ENCODE results near the gene FAM240A.
"Not testable (repeated sequence)": the region's sequence is repeated elsewhere in the genome, so short reads cannot be mapped to it uniquely, and the experiment has no call there.

FAM240A gene

DNA sequence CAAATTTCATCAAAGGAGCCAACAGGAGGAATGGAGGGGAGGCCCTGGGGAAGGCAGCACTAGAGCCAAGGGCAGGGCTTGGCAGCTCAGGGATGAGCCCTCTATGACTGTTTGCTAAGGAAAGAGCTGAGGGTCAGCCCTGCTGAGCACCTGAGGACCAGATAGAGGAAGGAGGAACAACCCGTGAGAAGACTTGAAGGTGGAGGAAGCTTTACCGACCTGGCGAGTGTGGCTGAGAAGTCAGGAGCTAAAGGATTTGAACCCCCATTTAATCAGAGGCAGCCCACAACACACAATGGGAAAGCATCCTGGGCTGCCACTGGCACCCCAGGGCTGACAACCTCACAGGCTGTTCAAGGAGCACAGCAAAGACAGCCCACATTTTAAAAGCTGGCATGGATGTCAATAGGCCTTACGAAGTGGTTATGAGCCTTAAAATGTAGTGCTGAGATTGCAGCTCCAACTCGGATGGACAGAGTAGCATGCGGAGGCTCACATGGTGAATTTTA is 25.5 kb upstream of the FAM240A start:
- no peak for DNase-seq (ENCODE audit: low spot score)

DNA sequence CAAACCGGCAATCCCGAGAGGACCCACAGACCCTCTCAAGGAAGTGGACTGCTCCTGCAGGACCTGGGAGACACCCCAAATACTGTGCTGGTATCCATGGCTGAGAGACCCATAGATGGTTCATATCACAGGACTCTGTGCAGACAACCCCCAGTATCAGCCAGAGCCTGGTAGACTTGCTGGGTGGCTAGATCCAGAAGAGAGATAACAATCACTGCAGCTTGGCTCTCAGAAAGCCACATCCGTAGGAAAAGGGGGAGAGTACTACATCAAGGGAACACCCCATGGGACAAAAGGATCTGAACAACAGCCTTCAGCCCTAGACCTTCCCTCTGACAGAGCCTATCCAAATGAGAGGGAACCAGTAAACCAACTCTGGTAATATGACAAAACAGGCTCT is 25.1 kb upstream of the FAM240A start:
- DNase-seq (ENCODE audit: low spot score) = not testable (repeated sequence)

DNA sequence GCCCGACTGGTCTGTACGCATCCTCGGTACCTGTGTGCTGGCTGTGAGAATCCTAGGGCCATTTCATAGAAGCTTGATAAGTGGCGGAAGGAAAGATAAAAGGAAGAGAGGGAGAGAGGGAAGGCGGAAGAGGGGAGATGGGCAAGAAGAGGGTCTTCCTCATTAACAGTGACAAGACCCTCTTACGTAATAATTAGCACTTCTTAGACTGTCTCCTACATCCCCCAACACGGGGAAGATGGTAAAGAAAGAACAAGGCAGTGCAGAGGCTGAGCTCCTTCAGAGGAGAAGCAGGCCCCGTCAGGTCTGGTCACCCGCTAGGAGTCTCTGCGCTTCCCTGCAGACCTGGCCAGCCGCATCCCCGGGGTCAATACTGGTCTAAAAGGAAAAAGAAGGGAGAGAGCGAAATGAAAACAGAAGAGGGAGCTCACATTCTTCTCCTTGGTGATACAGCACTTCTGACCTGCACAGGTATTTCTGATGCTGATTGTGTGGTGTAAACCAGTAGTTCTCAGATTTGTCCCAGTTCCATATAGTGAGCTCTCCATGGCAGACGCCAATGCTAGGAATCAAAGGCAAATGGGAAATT is 19.0 kb upstream of the FAM240A start:
- no peak for DNase-seq (ENCODE audit: low spot score)

DNA sequence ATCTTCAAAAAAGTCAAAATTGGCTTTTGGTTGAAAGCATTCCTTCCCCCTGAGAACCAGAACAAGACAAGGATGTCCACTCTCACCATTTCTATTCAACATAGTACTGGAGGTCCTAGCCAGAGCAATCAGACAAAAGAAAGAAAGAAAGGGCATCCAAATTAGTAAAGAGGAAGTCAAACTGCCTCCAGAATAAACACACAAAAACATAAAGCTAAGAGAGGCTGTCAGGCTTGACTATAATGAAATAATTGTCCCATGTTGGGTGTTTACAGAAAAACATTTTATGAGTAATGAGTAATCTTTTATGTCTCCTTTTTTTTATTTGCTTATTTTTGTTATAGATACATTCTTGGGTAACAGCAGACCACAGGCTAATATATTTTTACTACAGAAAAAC is 18.3 kb upstream of the FAM240A start:
- DNase-seq (ENCODE audit: low spot score) = no peak

DNA sequence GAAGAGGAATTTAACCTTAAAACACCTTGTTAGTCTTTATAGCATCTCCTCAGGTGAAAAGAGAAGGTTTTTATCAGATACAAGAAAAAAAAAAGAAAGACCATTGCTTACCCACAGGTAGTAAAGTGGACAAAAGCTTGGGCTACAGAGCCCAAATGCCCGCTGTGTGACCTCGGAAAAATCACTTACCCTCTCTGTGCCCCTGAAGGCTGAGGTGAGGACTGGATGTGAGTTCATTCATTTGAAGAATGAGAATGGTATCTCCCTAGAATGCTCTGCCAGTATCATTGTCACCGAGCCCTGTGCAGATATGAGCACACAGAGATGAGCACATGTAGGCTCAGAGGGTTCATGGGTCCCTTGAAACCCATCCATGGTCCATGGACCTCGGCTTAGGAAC is 17.6 kb upstream of the FAM240A start:
- DNase-seq (ENCODE audit: low spot score) = no peak

DNA sequence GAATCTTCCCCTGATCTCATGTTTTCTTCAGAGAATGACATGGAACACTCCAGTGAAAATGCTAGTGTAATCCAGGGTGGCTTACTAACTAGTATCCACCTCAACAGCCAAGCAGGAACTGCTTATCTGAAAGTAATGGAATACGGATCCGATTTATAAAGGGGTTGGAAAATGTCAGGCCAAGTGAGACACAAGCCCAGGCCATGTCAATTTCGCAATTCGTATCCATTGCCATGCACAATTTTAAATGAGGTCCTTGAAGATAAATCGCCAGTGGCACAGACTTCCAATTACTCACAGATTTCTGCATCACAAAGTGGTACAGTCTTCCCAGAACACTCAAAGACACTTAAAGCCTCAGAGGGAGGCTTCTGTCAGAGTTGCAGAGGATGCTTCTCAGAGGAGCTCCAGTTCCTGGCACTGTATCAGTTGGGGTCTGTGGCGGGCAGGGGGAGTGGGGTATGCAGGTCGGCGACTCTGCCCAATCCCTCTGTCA is 16.5 kb upstream of the FAM240A start:
- no peak for DNase-seq (ENCODE audit: low spot score)

DNA sequence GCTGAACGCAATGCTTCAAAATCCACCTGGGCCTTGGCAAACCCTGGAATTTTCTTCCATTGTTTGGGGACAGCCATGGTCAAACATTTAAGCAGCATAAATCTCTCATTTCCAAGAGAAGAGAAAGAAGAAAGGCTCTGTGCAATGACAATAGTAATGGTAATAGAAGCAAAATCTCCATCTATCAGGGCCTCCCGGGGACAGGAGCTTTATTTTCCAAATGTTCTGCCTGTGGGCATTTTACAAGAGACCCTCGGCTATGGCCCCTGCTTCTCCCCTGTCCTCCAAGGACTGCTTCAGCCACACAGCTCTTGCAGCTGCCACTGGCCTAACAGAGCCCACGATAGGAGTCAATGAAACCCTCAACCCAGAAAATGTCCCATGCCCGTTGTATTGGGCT is 12.7 kb upstream of the FAM240A start:
- DNase-seq (ENCODE audit: low spot score) = no peak

DNA sequence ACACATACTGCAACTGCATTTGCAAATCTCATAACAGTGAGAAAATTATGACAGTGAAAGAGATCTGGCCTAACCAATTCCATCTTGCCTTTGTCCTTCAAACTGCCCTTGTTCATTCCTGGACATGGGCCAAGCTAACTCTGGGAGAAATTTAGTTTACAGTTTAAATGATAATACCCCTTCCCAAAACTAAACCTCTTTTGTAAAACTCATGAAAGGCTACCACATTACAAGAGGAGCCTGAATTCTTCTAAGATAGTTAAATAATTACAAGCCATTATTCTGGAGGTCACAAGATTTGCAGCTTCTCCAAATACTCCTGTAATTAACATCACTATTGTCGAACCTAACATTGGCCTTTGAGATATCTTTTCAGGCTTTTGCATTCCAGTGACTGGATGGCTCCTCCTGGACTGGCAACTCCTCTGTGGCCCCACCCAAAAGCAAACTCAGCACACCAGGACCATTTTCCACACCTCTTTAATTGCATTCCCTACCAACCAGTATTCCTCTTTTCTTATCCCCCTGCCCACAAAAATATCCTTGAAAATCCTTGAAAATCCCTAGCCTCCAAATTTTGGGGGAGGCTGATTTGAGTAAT is 8.8 kb upstream of the FAM240A start:
- no peak for DNase-seq (ENCODE audit: low spot score)

DNA sequence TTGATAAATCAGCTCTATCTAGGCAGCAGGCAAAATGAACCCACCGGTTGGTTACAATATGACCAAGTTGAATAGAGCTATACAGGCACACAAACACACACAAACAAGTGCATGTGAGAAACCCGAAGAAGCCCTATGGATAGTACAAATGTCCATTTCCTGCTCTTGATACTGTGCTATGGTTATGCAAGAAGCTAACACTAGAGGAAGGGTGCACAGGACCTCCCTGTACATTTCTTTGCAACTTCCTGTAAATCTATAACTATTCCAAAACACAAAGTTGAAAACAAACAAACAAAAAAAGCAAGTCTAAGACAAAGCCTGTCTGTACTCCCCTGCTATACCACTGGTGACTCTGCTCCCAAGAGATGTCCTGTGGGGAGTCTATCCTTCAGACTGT is 8.2 kb upstream of the FAM240A start:
- DNase-seq (ENCODE audit: low spot score) = no peak

DNA sequence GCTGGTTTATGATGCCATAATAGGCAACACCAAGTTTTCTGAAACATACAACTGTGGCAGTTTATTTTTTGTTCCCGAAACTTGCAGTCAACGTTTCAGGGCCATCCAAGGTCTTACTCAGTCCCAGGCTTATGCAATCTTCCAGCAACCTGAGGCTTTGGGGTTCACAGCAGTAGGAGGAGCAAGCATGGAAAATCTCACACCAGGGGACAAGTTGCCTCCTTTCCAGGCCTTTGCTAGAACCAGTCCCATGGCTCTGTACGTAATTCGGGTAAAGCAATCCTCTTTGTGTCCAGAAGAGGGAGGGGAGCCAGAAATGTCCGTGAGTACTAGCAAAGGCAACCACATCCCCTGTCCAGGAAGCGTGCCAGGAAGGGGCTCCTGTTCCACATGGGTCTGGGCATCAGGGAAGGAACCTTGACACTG is 4.7 kb upstream of the FAM240A start:
- no peak for DNase-seq (ENCODE audit: low spot score)

DNA sequence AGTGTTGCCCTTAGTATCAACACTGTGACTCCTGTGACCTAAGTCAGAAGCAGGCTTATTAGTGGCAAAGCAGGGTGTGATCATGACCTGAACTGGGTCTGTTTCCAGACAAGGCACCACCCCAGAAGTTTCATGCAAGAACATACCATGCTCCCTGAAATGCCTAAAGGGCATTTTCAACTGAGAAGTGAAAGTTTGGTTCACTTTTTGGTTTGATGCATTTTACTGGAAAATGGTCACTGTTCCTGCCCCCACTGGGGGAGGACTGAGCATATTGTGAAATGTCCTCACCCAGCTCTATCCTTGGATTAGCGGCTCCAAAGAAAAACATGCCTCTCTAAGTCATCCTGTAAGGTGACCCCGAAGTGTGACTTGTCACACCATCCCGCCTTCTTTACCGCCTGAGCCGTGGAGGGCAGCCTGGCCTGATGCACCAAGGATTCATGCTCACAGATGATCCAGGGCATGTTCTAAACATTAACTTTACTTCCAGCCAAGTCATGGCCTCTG is 3.1 kb upstream of the FAM240A start:
- no peak for DNase-seq (ENCODE audit: low spot score)

DNA sequence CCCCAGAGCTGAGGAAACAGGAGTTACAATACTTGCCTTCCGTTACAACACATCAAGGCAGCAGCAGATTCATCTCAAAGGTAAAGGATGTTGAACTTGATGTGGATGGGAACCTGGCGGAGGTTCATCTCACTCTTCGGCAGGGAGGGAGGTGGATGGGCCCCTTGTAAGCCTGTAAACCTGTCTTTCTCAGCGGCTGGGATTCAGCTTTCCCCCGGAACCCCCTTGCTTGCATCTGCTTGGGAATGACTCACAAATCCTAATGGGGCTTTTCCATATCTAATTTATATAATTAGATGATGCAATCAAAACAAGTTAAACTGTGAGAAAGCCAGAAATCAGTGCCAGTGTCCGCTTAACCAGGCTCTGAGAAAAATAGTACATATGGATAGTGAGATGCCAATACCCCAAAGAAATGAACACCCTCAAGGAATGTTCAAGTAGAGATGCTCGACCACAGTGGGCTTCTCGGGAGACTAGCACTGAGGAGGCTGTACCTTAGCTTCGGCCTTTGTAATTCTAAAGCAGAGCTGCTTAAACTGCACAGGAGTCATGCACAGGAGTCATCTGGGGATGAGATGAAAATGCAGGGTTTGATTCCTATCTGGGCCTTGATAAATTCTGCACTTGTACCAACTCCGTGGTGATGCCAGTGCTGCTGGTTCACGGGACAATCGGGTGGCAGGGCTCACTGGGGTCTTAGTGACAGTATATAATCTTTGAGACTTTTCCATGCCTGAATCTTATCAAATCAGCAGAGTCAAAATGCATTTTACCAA is 2.2 kb upstream of the FAM240A start:
- DNase-seq (ENCODE audit: low spot score) = no peak

DNA sequence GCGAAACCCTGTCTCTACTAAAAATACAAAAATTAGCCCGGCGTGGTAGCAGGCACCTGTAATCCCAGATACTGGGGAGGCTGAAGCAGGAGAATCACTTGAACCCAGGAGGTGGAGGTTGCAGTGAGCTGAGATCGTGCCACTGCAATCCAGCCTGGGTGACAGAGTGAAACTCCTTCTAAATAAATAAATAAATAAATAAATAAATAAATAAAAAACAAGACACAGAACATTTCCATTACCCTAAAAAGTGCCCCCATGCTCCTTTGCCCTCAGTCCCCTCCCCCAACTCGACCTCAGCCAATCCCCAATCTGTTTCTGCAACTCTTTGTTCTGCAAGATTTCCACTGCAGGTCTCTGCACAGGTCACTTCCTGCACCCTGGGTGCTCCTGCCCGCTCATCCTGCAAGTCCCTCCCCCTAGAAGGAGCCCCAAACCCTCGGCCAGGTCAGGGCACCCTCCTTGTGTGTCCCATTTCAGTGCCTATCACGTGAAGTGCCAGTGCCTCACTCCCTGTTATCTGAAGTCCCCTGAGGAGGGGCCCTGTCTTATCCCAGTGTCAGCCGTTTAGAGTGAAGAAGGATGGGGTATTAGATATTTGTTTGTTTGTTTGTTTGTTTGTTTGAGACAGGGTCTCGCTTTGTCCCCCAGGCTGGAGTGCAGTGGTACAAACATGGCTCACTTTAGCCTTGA is 1.1 kb downstream of the FAM240A start:
- no peak for DNase-seq (ENCODE audit: low spot score)

DNA sequence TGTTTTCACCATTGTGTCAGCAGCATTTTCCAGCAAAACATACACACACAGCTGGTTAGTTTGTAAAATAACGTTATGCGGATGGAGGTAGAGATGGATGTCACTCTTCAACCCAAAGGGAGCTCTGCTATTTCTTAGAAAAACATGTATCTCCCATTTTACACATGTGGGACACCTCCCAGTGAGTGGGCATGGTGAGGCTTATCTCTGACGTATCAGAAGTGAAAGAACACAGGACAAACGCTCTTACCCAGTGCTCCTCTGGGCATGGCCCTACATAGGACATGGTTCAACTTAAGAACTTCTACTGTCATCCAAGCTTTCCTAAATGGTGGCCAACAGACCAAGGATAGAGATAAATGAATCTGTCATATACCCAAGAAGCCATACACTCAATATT is 2.1 kb downstream of the FAM240A start:
- DNase-seq (ENCODE audit: low spot score) = no peak

DNA sequence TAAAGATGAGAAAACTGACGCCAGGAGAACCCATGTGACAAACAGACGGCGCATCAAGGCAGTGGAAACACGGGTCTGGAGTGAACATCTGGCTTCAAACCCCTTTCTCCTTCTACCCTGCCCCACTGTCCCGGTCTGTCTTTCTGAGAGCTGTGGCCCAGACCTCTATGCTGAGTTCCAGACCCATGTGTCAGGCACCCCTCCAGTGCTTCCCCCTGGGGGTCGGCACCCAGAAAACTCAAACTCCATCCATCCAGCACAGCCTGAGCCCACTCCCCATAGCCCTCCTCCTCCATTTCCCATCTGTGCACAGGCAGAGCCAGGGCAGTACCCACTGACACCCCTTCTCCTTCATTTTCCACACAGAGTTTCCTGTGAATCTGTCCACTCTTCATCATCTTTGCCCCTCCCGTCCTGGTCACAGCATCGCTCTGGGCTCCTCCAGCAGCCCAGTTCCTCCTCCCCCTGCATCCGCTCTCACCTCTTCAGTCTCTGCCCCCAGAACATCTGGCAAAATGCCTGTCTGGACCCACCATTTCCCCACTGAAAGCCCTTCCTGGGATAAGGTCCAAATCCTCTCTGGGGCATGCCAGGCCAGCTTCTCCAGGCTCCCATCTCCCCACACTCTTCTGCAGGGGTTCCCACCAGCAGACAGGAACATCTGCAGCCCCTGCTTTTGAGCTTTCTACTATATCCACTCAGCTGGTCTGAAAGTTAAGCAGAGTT is 2.9 kb downstream of the FAM240A start:
- no peak for DNase-seq (ENCODE audit: low spot score)

DNA sequence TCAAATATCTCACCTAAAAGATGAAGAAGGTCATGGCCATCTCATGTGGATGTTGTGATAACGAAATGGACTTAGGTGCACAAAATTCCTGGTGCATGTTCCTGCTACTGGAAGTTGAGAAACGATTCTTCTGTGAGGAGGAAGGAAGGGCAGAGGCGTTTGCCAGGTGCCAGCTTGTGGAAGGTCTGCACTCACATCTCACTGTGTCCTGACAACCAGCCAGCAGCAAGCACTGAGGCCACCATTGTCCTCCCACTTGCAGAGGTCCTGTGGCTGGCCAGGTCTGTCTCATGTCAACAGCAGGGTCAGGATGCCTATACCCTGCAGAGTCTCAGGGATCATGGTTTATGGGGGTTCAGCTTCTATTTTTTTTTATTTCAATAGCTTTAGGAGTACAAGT is 3.7 kb downstream of the FAM240A start:
- no peak for DNase-seq (ENCODE audit: low spot score)

DNA sequence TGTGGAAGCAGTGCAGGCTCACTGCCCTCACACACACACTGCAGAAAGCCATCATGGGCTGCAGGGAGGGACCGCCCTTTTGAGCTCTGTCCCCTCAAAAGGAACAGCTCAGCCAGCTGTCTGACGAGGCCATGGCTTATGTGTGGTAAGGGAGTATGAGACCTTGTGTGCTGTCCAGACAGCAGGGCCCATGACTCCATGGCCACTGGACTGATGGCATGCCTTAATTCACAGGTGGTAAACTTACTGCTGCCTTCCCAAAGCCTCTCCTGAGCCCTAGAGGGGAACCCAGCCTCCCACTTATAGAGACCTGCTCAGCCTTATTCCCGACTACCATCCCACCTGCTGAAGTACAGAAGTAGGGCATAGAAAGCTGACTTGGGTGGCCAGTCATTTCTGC is 5.6 kb downstream of the FAM240A start:
- DNase-seq (ENCODE audit: low spot score) = no peak

DNA sequence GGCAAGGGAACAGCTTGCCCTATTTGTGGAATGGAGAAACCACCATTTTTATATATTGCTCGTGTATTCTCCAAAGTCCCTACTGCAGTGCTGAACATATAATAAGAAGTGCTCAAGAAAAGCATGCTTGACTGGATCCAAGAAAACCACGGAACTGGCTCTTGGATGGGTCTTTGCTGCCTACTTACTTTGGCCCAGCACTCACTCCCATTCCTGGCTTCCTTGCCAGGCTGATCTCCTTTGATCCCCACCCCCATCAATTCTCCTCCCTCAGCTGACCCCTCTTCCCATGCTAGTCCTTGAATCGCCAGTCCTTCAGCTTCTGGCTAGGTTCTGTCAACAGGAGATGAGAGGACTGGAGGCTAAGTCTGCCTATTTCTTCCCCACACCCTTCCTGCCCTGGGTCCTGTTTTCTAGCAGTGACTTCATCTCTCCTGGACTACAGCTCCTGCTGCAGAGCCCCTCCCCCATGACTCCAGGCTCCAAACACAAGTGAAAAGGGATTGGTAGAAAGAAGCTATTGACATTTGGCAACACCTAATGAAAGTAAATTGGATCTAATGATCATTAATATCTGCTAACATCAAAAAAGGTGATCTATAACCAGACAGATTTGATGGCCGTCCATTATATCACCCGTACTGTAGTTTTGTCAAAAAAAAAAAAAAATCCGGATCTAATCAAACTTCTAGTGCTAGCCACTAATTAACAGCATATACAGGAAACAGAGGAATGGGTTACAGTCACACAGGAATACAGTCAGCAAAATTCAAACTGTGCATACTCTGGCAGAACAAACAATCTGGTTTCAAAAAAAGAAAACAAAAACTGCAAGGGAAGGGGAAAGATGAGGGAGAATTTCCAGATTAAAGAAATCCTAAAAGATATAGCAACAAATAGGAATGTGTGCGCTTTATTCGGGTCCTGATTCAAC is 7.8 kb downstream of the FAM240A start:
- no peak for DNase-seq (ENCODE audit: low spot score)

DNA sequence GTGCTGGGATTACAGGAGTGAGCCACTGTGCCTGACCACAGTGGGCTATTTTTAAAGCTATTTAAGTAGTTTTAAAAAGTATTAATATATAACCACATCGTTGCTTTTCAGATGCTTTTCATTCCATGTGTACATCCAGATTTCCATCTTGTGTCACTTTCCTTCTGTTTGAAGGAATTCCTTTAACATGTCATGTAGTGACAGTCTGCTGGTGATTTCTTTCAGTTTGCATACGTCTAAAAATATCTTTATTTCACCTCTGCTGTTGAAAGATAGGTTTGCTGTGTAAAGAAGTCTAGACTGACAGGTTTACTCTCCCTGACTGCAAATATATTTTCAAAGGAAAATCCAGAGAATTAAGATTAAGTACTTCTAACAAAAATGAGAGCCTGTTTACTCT is 12.2 kb downstream of the FAM240A start:
- no peak for DNase-seq (ENCODE audit: low spot score)

DNA sequence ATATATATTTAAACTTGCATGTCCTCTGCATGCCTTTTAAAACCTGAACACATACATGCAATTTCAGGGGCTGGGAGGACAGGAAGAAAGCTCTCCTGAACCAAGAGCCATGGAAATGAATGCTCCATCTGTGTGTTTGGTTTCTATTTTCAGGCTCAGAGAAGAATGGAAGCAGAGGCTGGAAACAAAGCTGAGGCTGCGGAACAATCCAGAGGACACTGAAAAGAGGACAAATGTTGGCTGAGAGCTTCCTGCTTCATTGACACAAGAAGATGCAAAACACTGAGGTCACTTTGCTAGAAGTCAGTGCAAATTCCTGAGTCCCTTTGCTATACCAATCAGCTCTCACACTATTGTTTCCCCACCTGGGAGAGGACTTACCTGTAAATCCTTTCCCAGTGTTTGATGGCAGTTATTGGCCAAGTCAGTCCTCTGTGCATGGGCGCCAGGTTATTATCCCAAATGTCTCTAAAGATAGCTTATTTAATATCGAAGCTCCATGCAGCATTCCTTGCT is 12.7 kb downstream of the FAM240A start:
- DNase-seq (ENCODE audit: low spot score) = no peak

All from germinal center (tissue), 1 donor.